HCT116 (cell line): Measurements from ENCODE around the gene FCER1G. TPM values are rescaled to one million over a fixed set of nuclear protein-coding genes. Genes with fewer than 3 reads are reported as not detected.

Experiments used
- ATAC-seq: fragments of 200-7000 bp; cut with Tn5 transposase; 2 replicates; pipeline ENCODE4 v1.9.1; 2020; ENCODE audit warnings: mild to moderate bottlenecking, moderate library complexity
- BruUV-seq: library from RNA; stranded (reverse); fragments of 400-500 nt; replicated peaks from 2 replicates; lab custom pipeline; 2021; lab: Mats Ljungman, UMichigan
- CTCF ChIA-PET: fragments of 300-600 bp; sonication (Branson Sonifier 250); formaldehyde crosslinking; loops from one replicate; lab custom pipeline; 2021; ENCODE audit warnings: antibody characterized with exemption; lab: Charles Lee
- POLR2A ChIA-PET: fragments of 300-600, 350-600 bp; sonication (Branson Sonifier 250); formaldehyde crosslinking; loops from one replicate; lab custom pipeline; 2021; ENCODE audit warnings: antibody characterized with exemption; lab: Charles Lee
- RAD21 ChIA-PET, 2 experiments: fragments of 300-600 bp; sonication (Branson Sonifier 250); formaldehyde crosslinking; loops; one replicate each; lab custom pipeline; 2023; ENCODE audit warnings: low total read pairs in 2 of 2; ENCODE audit not compliant: uncharacterized antibody in 2 of 2, unreplicated experiment in 2 of 2, low non-redundant PET in 1 of 2; lab: Charles Lee
- DNase-seq: peaks from one replicate; pipeline ENCODE4 v3.0.0-alpha.2; 2010; ENCODE audit warnings: low read depth, low spot score
- H2AFZ ChIP-seq: fragments of 200-600 bp; shearing (Covaris generic), sonication (generic); 2 replicates; pipeline ENCODE4 v1.6.1; 2017; ENCODE audit warnings: low read depth, mixed run types, mixed read lengths, antibody characterized with exemption, low read length; ENCODE audit not compliant: poor library complexity, severe bottlenecking
- H3K27ac ChIP-seq: 2 replicates; pipeline ENCODE4 v1.5.1; 2012; ENCODE audit warnings: low read depth, low read length
- H3K27me3 ChIP-seq: fragments of 200-600 bp; sonication (generic); 2 replicates; pipeline ENCODE4 v1.6.1; 2016; ENCODE audit warnings: mixed run types, low read length, mixed read lengths; ENCODE audit not compliant: insufficient read depth
- H3K36me3 ChIP-seq, 2 experiments: fragments of 200-500 bp in 1 of 2; fragments of 200-600 bp in 1 of 2; sonication (Bioruptor generic) in 1 of 2; sonication (generic) in 1 of 2; 2 replicates each; pipeline versions ENCODE4 v1.5.1 to v1.6.1; 2014 to 2016; ENCODE audit warnings: low read length in 2 of 2, inconsistent platforms in 1 of 2, mixed read lengths in 1 of 2, mixed run types in 1 of 2; ENCODE audit not compliant: insufficient read depth in 2 of 2, control insufficient read depth in 1 of 2
- H3K4me1 ChIP-seq, 2 experiments: fragments of 200-600 bp in 1 of 2; sonication (generic) in 1 of 2; 2 replicates each; pipeline versions ENCODE4 v1.5.1 to v1.6.1; 2012 to 2017; ENCODE audit warnings: low read length in 2 of 2, inconsistent platforms in 1 of 2, mild to moderate bottlenecking in 1 of 2, mixed read lengths in 1 of 2, mixed run types in 1 of 2, moderate library complexity in 1 of 2; ENCODE audit not compliant: insufficient read depth in 2 of 2, control insufficient read depth in 1 of 2
- H3K4me2 ChIP-seq: fragments of 200-600 bp; sonication (generic); 2 replicates; pipeline ENCODE4 v1.6.1; 2017; ENCODE audit warnings: mixed run types, low read length, mixed read lengths
- H3K4me3 ChIP-seq, 2 experiments: fragments of 200-600 bp in 1 of 2; sonication (generic) in 1 of 2; replicated peaks in 1 of 2; 2 replicates each; pipeline ENCODE4 v1.5.1; 2011 to 2016; ENCODE audit warnings: low read length in 2 of 2, control low read depth in 1 of 2, low read depth in 1 of 2, mild to moderate bottlenecking in 1 of 2, mixed read lengths in 1 of 2, mixed run types in 1 of 2
- H3K79me2 ChIP-seq: fragments of 200-600 bp; sonication (generic); 2 replicates; pipeline ENCODE4 v1.6.1; 2017; ENCODE audit warnings: mild to moderate bottlenecking, mixed run types, low read length, moderate library complexity, mixed read lengths; ENCODE audit not compliant: insufficient read depth
- H3K9ac ChIP-seq: fragments of 200-600 bp; sonication (generic); 2 replicates; pipeline ENCODE4 v1.6.1; 2016; ENCODE audit warnings: low read length, mixed read lengths
- H3K9me2 ChIP-seq: fragments of 200-600 bp; sonication (generic), shearing (Covaris generic); 2 replicates; pipeline ENCODE4 v1.6.1; 2017; ENCODE audit warnings: mixed run types, mild to moderate bottlenecking, moderate library complexity; ENCODE audit not compliant: insufficient read depth
- H3K9me3 ChIP-seq, 2 experiments: fragments of 200-500 bp in 1 of 2; fragments of 200-600 bp in 1 of 2; sonication (Bioruptor generic) in 1 of 2; sonication (generic) in 1 of 2; 2 replicates each; pipeline ENCODE4 v1.6.1; 2014 to 2017; ENCODE audit warnings: low read length in 2 of 2, mixed read lengths in 2 of 2, inconsistent platforms in 1 of 2, low read depth in 1 of 2, mild to moderate bottlenecking in 1 of 2, mixed run types in 1 of 2, moderate library complexity in 1 of 2; ENCODE audit not compliant: control insufficient read depth in 1 of 2, insufficient read depth in 1 of 2
- H4K20me1 ChIP-seq: fragments of 200-600 bp; sonication (generic), shearing (Covaris generic); 2 replicates; pipeline ENCODE4 v1.6.1; 2017; ENCODE audit warnings: mixed run types, mild to moderate bottlenecking, moderate library complexity; ENCODE audit not compliant: insufficient read depth
- ATF3 ChIP-seq: IDR thresholded peaks from 2 replicates; pipeline ENCODE4 v1.6.1; 2012
- CBX3 ChIP-seq: IDR thresholded peaks from 2 replicates; pipeline ENCODE4 v1.6.1; 2012; ENCODE audit warnings: low read depth
- CEBPB ChIP-seq: IDR thresholded peaks from 2 replicates; pipeline ENCODE4 v1.6.1; 2012; ENCODE audit warnings: low read depth
- CTCF ChIP-seq, 3 experiments: fragments of 200-600 bp in 1 of 3; sonication (generic) in 1 of 3; IDR thresholded peaks in 2 of 3; conservative IDR thresholded peaks in 1 of 3; 2 replicates each; pipeline ENCODE4 v1.5.1; 2012 to 2017; ENCODE audit warnings: low read depth in 2 of 3, low read length in 2 of 3, antibody characterized with exemption in 1 of 3, borderline replicate concordance in 1 of 3, control low read depth in 1 of 3, mild to moderate bottlenecking in 1 of 3, mixed read lengths in 1 of 3, mixed run types in 1 of 3, moderate library complexity in 1 of 3; ENCODE audit not compliant: insufficient read depth in 1 of 3
- EGR1 ChIP-seq: IDR thresholded peaks from 2 replicates; pipeline ENCODE4 v1.6.1; 2012; ENCODE audit warnings: low read depth
- ELF1 ChIP-seq: IDR thresholded peaks from 2 replicates; pipeline ENCODE4 v1.6.1; 2012; ENCODE audit warnings: low read depth, borderline replicate concordance
- EZH2 ChIP-seq: fragments of 200-600 bp; sonication (generic); IDR thresholded peaks from 2 replicates; pipeline ENCODE4 v1.6.1; 2017; ENCODE audit warnings: antibody characterized with exemption, mixed run types
- EZH2phosphoT487 ChIP-seq: fragments of 200-600 bp; IDR thresholded peaks from 2 replicates; pipeline ENCODE4 v1.6.1; 2018; ENCODE audit warnings: antibody characterized with exemption, borderline replicate concordance
- FOSL1 ChIP-seq: IDR thresholded peaks from 2 replicates; pipeline ENCODE4 v1.6.1; 2012; ENCODE audit warnings: low read depth
- MAX ChIP-seq: IDR thresholded peaks from 2 replicates; pipeline ENCODE4 v1.6.1; 2012
- POLR2A ChIP-seq: IDR thresholded peaks from 2 replicates; pipeline ENCODE4 v1.7.0; 2011; ENCODE audit warnings: borderline replicate concordance; ENCODE audit not compliant: insufficient read depth, insufficient read length; ENCODE audit errors: extremely low read depth
- POLR2AphosphoS5 ChIP-seq: IDR thresholded peaks from 2 replicates; pipeline ENCODE4 v1.6.1; 2011; ENCODE audit warnings: mild to moderate bottlenecking, low read depth, low read length, moderate library complexity
- RAD21 ChIP-seq: IDR thresholded peaks from 2 replicates; pipeline ENCODE4 v1.6.1; 2012; ENCODE audit warnings: low read depth, mild to moderate bottlenecking
- SIN3A ChIP-seq: IDR thresholded peaks from 2 replicates; pipeline ENCODE4 v1.6.1; 2012; ENCODE audit warnings: low read depth
- SP1 ChIP-seq: IDR thresholded peaks from 2 replicates; pipeline ENCODE4 v1.6.1; 2012; ENCODE audit warnings: low read depth
- SRF ChIP-seq: IDR thresholded peaks from 2 replicates; pipeline ENCODE4 v1.6.1; 2012; ENCODE audit warnings: low read depth
- TCF7L2 ChIP-seq: IDR thresholded peaks from 2 replicates; pipeline ENCODE4 v1.7.0; 2011; ENCODE audit warnings: borderline replicate concordance, inconsistent platforms; ENCODE audit not compliant: insufficient read depth, insufficient read length; ENCODE audit errors: extremely low read depth
- YY1 ChIP-seq: IDR thresholded peaks from 2 replicates; pipeline ENCODE4 v1.6.1; 2011; ENCODE audit warnings: low read length, low read depth, moderate library complexity, mild to moderate bottlenecking; ENCODE audit not compliant: insufficient replicate concordance; ENCODE audit errors: extremely low read depth
- ZBTB33 ChIP-seq: IDR thresholded peaks from 2 replicates; pipeline ENCODE4 v1.6.1; 2011; ENCODE audit warnings: mild to moderate bottlenecking, low read length, moderate library complexity; ENCODE audit not compliant: insufficient replicate concordance; ENCODE audit errors: extremely low read depth
- ZFX ChIP-seq: fragments of 450-650 bp; IDR thresholded peaks from 2 replicates; pipeline ENCODE4 v1.6.1; 2017
- intact Hi-C: fragments of 100-400 bp; cut with micrococcal nuclease; formaldehyde crosslinking; loops from 2 replicates; pipeline ENCODE4 v1.10.0; 2022
- total RNA-seq: library from RNA; stranded (reverse); gene quantifications from one replicate; pipeline ENCODE4 v1.2.1, GENCODE V29; 2021; ENCODE audit not compliant: unreplicated experiment

Gene FCER1G
- total RNA-seq, 1 experiment from 2014 or later, result 0.86 TPM

- no peak overlapping the region for H3K4me2 ChIP-seq
- H3K36me3 ChIP-seq, result no peaks in the 10 kb centered on the region
- ChIA-PET CTCF (interaction anchor here (1.2 kb wide), 1 partner anchor 21 kb away, joined by 3 read pairs; no protein-coding TSS in a partner anchor), RAD21 (no interaction called here), POLR2A (interaction anchor here (1.0 kb wide), 1 partner anchor 16 kb away, joined by 3 read pairs; the partner anchor contains the start of gene NDUFS2)
- no peak overlapping the region for H3K27ac ChIP-seq
- H3K9me2 ChIP-seq, result no peaks in the 10 kb centered on the region
- ATAC-seq (no peak), DNase-seq (no peak)
- no peaks in the 10 kb centered on the region for H3K79me2 ChIP-seq
- TF ChIP-seq CTCF (IDR thresholded peaks at IDR 0.05 in 2 of 3, conservative IDR thresholded peaks at IDR 0.05 in 1 of 3; ENCODE audit: borderline replicate concordance in 1 of 3, insufficient read depth in 1 of 3, low read depth in 2 of 3, low read length in 2 of 3), result no peak
- no peak for TF ChIP-seq EZH2phosphoT487
- TF ChIP-seq CBX3, result no peak
- no peak for TF ChIP-seq SIN3A
- TF ChIP-seq YY1, result no peak
- TF ChIP-seq MAX, result no peak
- TF ChIP-seq POLR2A, result no peak
- TF ChIP-seq SRF, result no peak
- TF ChIP-seq FOSL1, result no peak
- TF ChIP-seq CEBPB, result no peak
- no peak for TF ChIP-seq EGR1
- no peak for TF ChIP-seq ATF3
- TF ChIP-seq ZFX, result no peak
- TF ChIP-seq POLR2AphosphoS5, result no peak
- TF ChIP-seq ELF1, result no peak
- TF ChIP-seq SP1, result no peak
- TF ChIP-seq EZH2, result no peak
- TF ChIP-seq RAD21, result no peak
- TF ChIP-seq TCF7L2, result no peak
- no peak for TF ChIP-seq ZBTB33
- H3K9ac ChIP-seq, result no peak overlapping the region
- peaks cover 12 to 24% of the 10 kb centered on the region in 2 experiments for H3K4me1 ChIP-seq
- BruUV-seq, result no TSS peak
- H2AFZ ChIP-seq, result no peak overlapping the region
- no peak overlapping the region for H3K4me3 ChIP-seq
- no peaks in the 10 kb centered on the region for H3K9me3 ChIP-seq
- no peaks in the 10 kb centered on the region for H3K27me3 ChIP-seq
- H4K20me1 ChIP-seq, result no peaks in the 10 kb centered on the region
- intact Hi-C loops, result no loop called here
Measured at GRCh38 chr1:161185732-161186311, 29.3 kb upstream of the FCER1G start.
